Ovary (tissue), 3 donors: ENCODE data around the gene GOT1.

Source experiments
- POLR2A ChIP-seq: fragments of 450-650 bp; IDR thresholded peaks from one replicate; pipeline ENCODE4 v1.6.1; 2017; ENCODE audit warnings: antibody characterized with exemption, mild to moderate bottlenecking, moderate library complexity
- TF ChIP-seq, protein P1 (sequence below), 3 donors: fragments of 450-650 bp in 2 of 3; fragments of 200-600 bp in 1 of 3; IDR thresholded peaks; one replicate each; pipeline versions ENCODE4 v1.5.1 to v1.8.0; 2016 to 2022; ENCODE audit warnings: antibody characterized with exemption in 3 of 3, mild to moderate bottlenecking in 1 of 3
- donor health status: DM: no; HTN: no; CAD: no.

- no peak for TF ChIP-seq POLR2A
- TF ChIP-seq, protein P1, sequence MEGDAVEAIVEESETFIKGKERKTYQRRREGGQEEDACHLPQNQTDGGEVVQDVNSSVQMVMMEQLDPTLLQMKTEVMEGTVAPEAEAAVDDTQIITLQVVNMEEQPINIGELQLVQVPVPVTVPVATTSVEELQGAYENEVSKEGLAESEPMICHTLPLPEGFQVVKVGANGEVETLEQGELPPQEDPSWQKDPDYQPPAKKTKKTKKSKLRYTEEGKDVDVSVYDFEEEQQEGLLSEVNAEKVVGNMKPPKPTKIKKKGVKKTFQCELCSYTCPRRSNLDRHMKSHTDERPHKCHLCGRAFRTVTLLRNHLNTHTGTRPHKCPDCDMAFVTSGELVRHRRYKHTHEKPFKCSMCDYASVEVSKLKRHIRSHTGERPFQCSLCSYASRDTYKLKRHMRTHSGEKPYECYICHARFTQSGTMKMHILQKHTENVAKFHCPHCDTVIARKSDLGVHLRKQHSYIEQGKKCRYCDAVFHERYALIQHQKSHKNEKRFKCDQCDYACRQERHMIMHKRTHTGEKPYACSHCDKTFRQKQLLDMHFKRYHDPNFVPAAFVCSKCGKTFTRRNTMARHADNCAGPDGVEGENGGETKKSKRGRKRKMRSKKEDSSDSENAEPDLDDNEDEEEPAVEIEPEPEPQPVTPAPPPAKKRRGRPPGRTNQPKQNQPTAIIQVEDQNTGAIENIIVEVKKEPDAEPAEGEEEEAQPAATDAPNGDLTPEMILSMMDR (IDR thresholded peaks at IDR 0.05): no peak
These were observed 19.5 kb downstream of the GOT1 start for GRCh38 chr10:99410876-99411275.
